GM23338 (cell line): ENCODE results near the gene ZNF446. TPM values are rescaled to one million over a fixed set of nuclear protein-coding genes. Genes with fewer than 3 reads are reported as not detected.

Experiments
- ATAC-seq: fragments of 200-7000 bp; cut with Tn5 transposase; 3 replicates; pipeline ENCODE4 v1.9.1; 2020
- DNase-seq: peaks from one replicate; pipeline ENCODE4 v3.0.0-alpha.2; 2015; ENCODE audit warnings: low spot score
- H2AFZ ChIP-seq: fragments of 200-600 bp; sonication (generic); 2 replicates; pipeline ENCODE4 v1.8.0; 2016; ENCODE audit warnings: antibody characterized with exemption, mild to moderate bottlenecking, moderate library complexity
- H3F3A ChIP-seq: fragments of 200-600 bp; sonication (generic); replicated peaks from 2 replicates; pipeline ENCODE4 v1.8.0; 2017; ENCODE audit warnings: antibody characterized with exemption, mixed run types, low read depth
- H3K27ac ChIP-seq: fragments of 200-600 bp; sonication (generic); 2 replicates; pipeline ENCODE4 v1.6.1; 2016; ENCODE audit warnings: low read depth
- H3K27me3 ChIP-seq: fragments of 200-600 bp; sonication (generic); 2 replicates; pipeline ENCODE4 v1.8.0; 2016; ENCODE audit warnings: mild to moderate bottlenecking, mixed run types, moderate library complexity; ENCODE audit not compliant: insufficient read depth
- H3K36me3 ChIP-seq: fragments of 200-600 bp; sonication (generic); 2 replicates; pipeline ENCODE4 v1.8.0; 2016; ENCODE audit warnings: mild to moderate bottlenecking; ENCODE audit not compliant: insufficient read depth
- H3K4me1 ChIP-seq: fragments of 200-600 bp; sonication (generic); 2 replicates; pipeline ENCODE4 v1.8.0; 2016; ENCODE audit warnings: mild to moderate bottlenecking, moderate library complexity; ENCODE audit not compliant: insufficient read depth
- H3K4me2 ChIP-seq: fragments of 200-600 bp; sonication (generic); 2 replicates; pipeline ENCODE4 v1.7.1; 2017; ENCODE audit warnings: mixed run types
- H3K4me3 ChIP-seq: fragments of 200-600 bp; sonication (generic); 2 replicates; pipeline ENCODE4 v1.6.1; 2016; ENCODE audit warnings: mixed run types
- H3K79me2 ChIP-seq: fragments of 200-600 bp; sonication (generic); replicated peaks from 2 replicates; pipeline ENCODE4 v1.8.0; 2017; ENCODE audit warnings: mild to moderate bottlenecking; ENCODE audit not compliant: insufficient read depth
- H3K9me2 ChIP-seq: fragments of 200-600 bp; sonication (generic); 2 replicates; pipeline ENCODE4 v1.8.0; 2017; ENCODE audit not compliant: insufficient read depth
- H4K20me1 ChIP-seq: fragments of 200-600 bp; sonication (generic); replicated peaks from 2 replicates; pipeline ENCODE4 v1.8.0; 2017; ENCODE audit warnings: mild to moderate bottlenecking; ENCODE audit not compliant: insufficient read depth
- H3K27ac Mint-ChIP-seq: 2 replicates; pipeline ENCODE4 v1.8.0; 2020; ENCODE audit warnings: inconsistent platforms, mild to moderate bottlenecking, moderate library complexity, mixed read lengths
- H3K27me3 Mint-ChIP-seq: 3 replicates; pipeline ENCODE4 v1.8.0; 2022; ENCODE audit warnings: low read depth, mild to moderate bottlenecking, moderate library complexity, mixed read lengths, inconsistent platforms; ENCODE audit not compliant: insufficient read depth, poor library complexity
- H3K36me3 Mint-ChIP-seq: 3 replicates; pipeline ENCODE4 v1.8.0; 2021; ENCODE audit warnings: low read depth, mild to moderate bottlenecking, inconsistent platforms, moderate library complexity, mixed read lengths
- H3K4me1 Mint-ChIP-seq: 3 replicates; pipeline ENCODE4 v1.8.0; 2020; ENCODE audit warnings: mild to moderate bottlenecking, inconsistent platforms, mixed read lengths
- H3K4me3 Mint-ChIP-seq: 3 replicates; pipeline ENCODE4 v1.8.0; 2021; ENCODE audit warnings: moderate library complexity, mild to moderate bottlenecking, inconsistent platforms, mixed read lengths
- H3K9me3 Mint-ChIP-seq: 3 replicates; pipeline ENCODE4 v1.8.0; 2020; ENCODE audit warnings: moderate library complexity, mild to moderate bottlenecking, inconsistent platforms, mixed read lengths
- STAT1 ChIP-seq: IDR thresholded peaks from one replicate; pipeline ENCODE4 v1.6.1; 2016; ENCODE audit warnings: antibody characterized with exemption; ENCODE audit not compliant: unreplicated experiment
- ZNF114 ChIP-seq: fragments of 250-450 bp; sonication (Bioruptor Pico); IDR thresholded peaks from 2 replicates; pipeline ENCODE4 v1.5.0; 2020; ENCODE audit warnings: mild to moderate bottlenecking, moderate library complexity
- ZNF331 ChIP-seq: fragments of 250-450 bp; sonication (Bioruptor Pico); IDR thresholded peaks from 2 replicates; pipeline ENCODE4 v1.5.0; 2020; ENCODE audit warnings: low read depth, mild to moderate bottlenecking, moderate library complexity
- polyA plus RNA-seq: library from polyadenylated mRNA; unstranded; fragments of >200 nt; fragmentation: Nextera tagmentation; extraction: Ambion mirVana; gene quantifications from 2 replicates; pipeline ENCODE4 v1.2.1, GENCODE V29; 2016
- total RNA-seq: library from RNA; depleted of rRNA; stranded (reverse); fragments of >200 nt; shearing (Covaris generic); gene quantifications from 2 replicates; pipeline ENCODE4 v1.2.3, GENCODE V29; 2014
- TF ChIP-seq, protein P1 (sequence below): fragments of 250-450 bp; sonication (Bioruptor Pico); IDR thresholded peaks from 2 replicates; pipeline ENCODE4 v1.5.0; 2020; ENCODE audit warnings: mild to moderate bottlenecking, moderate library complexity

ZNF446 gene
- total and polyA plus RNA-seq, 2 experiments from 2014 or later: 2.1 to 5.6 TPM

DNA sequence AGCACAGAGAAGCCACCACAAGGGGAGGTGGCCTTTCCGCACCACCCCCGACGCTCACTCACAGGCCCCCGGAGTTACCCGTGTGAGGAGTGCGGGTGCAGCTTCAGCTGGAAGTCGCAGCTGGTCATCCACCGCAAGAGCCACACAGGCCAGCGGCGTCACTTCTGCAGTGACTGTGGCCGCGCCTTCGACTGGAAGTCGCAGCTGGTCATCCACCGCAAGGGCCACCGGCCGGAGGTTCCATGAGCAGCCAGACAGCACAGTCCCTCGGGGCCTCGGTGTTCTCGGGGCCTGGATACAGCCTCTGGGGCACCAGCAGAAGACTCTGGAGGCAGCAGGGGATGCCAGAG lies 4.3 kb downstream of the ZNF446 start:
- H3K4me2 ChIP-seq: no peak overlapping the region
- H3K27me3 Mint-ChIP-seq: peaks cover 15% of the 10 kb centered on the region
- peaks cover 2% of the 10 kb centered on the region; the same call in 1 of the 3 replicates for H3K36me3 Mint-ChIP-seq
- H3K4me1 ChIP-seq: no peaks in the 10 kb centered on the region
- H3K4me3 ChIP-seq: no peak overlapping the region
- no peak overlapping the region for H3K27ac Mint-ChIP-seq
- H2AFZ ChIP-seq: no peak overlapping the region
- no peaks in the 10 kb centered on the region; the same call in 2 of the 3 replicates for H3K9me3 Mint-ChIP-seq
- H3K27me3 ChIP-seq: no peaks in the 10 kb centered on the region
- DNase-seq: no peak
- H3K27ac ChIP-seq: no peak overlapping the region
- no peak for TF ChIP-seq ZNF114 (CRISPR knock-in tag)
- no peak for ATAC-seq
- H3K79me2 ChIP-seq: no peaks in the 10 kb centered on the region
- H4K20me1 ChIP-seq: peaks cover 4% of the 10 kb centered on the region; the same call in 1 of the 2 replicates
- H3K9me2 ChIP-seq: no peaks in the 10 kb centered on the region
- H3K36me3 ChIP-seq: no peaks in the 10 kb centered on the region
- H3K4me3 Mint-ChIP-seq: no peak overlapping the region
- H3K4me1 Mint-ChIP-seq: peaks cover 5% of the 10 kb centered on the region
- H3F3A ChIP-seq: peaks cover 4% of the 10 kb centered on the region

DNA sequence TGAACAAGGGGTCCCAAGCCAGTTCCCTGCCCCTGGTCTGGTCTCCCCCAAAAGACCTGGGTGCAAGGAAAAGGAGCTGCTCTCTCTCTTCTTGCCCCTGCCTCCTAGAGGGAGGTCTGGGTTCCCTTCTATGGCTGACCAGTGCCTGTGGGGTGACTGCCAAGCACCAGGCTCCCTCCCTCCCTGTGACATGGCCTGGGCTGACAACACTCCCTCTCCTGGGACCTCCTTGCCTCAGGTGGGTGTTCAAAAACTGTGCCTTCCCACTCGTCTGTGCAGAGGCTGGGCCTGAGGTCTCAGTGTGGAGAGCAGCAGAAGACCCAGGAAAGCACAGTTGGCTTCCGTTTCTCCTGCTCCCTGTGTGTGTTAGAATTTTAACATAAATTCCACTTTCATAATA lies 4.7 kb downstream of the ZNF446 start:
- Mint-ChIP-seq H3K4me1 (peaks cover 5% of the 10 kb centered on the region), H3K9me3 (no peaks in the 10 kb centered on the region; the same call in 2 of the 3 replicates), H3K36me3 (peaks cover 2% of the 10 kb centered on the region; the same call in 1 of the 3 replicates), H3K27ac (no peak overlapping the region), H3K4me3 (no peak overlapping the region), H3K27me3 (peaks cover 14% of the 10 kb centered on the region)
- Histone ChIP-seq H3K4me1 (no peaks in the 10 kb centered on the region), H4K20me1 (peaks cover 4% of the 10 kb centered on the region; the same call in 1 of the 2 replicates), H3K27me3 (no peaks in the 10 kb centered on the region), H3F3A (peaks cover 3% of the 10 kb centered on the region; the same call in 1 of the 2 replicates), H3K79me2 (no peaks in the 10 kb centered on the region), H3K9me2 (no peaks in the 10 kb centered on the region), H3K36me3 (no peaks in the 10 kb centered on the region), H3K27ac (no peak overlapping the region), H2AFZ (no peak overlapping the region), H3K4me3 (no peak overlapping the region), H3K4me2 (no peak overlapping the region)
- DNase-seq (no peak), ATAC-seq (no peak)
- no peak for TF ChIP-seq ZNF114 (CRISPR knock-in tag)
- TF ChIP-seq, protein P1, sequence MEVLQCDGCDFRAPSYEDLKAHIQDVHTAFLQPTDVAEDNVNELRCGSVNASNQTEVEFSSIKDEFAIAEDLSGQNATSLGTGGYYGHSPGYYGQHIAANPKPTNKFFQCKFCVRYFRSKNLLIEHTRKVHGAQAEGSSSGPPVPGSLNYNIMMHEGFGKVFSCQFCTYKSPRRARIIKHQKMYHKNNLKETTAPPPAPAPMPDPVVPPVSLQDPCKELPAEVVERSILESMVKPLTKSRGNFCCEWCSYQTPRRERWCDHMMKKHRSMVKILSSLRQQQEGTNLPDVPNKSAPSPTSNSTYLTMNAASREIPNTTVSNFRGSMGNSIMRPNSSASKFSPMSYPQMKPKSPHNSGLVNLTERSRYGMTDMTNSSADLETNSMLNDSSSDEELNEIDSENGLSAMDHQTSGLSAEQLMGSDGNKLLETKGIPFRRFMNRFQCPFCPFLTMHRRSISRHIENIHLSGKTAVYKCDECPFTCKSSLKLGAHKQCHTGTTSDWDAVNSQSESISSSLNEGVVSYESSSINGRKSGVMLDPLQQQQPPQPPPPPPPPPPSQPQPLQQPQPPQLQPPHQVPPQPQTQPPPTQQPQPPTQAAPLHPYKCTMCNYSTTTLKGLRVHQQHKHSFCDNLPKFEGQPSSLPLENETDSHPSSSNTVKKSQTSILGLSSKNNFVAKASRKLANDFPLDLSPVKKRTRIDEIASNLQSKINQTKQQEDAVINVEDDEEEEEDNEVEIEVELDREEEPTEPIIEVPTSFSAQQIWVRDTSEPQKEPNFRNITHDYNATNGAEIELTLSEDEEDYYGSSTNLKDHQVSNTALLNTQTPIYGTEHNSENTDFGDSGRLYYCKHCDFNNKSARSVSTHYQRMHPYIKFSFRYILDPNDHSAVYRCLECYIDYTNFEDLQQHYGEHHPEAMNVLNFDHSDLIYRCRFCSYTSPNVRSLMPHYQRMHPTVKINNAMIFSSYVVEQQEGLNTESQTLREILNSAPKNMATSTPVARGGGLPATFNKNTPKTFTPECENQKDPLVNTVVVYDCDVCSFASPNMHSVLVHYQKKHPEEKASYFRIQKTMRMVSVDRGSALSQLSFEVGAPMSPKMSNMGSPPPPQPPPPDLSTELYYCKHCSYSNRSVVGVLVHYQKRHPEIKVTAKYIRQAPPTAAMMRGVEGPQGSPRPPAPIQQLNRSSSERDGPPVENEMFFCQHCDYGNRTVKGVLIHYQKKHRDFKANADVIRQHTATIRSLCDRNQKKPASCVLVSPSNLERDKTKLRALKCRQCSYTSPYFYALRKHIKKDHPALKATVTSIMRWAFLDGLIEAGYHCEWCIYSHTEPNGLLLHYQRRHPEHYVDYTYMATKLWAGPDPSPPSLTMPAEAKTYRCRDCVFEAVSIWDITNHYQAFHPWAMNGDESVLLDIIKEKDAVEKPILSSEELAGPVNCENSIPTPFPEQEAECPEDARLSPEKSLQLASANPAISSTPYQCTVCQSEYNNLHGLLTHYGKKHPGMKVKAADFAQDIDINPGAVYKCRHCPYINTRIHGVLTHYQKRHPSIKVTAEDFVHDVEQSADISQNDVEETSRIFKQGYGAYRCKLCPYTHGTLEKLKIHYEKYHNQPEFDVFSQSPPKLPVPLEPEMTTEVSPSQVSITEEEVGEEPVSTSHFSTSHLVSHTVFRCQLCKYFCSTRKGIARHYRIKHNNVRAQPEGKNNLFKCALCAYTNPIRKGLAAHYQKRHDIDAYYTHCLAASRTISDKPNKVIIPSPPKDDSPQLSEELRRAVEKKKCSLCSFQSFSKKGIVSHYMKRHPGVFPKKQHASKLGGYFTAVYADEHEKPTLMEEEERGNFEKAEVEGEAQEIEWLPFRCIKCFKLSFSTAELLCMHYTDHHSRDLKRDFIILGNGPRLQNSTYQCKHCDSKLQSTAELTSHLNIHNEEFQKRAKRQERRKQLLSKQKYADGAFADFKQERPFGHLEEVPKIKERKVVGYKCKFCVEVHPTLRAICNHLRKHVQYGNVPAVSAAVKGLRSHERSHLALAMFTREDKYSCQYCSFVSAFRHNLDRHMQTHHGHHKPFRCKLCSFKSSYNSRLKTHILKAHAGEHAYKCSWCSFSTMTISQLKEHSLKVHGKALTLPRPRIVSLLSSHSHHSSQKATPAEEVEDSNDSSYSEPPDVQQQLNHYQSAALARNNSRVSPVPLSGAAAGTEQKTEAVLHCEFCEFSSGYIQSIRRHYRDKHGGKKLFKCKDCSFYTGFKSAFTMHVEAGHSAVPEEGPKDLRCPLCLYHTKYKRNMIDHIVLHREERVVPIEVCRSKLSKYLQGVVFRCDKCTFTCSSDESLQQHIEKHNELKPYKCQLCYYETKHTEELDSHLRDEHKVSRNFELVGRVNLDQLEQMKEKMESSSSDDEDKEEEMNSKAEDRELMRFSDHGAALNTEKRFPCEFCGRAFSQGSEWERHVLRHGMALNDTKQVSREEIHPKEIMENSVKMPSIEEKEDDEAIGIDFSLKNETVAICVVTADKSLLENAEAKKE (CRISPR knock-in tag): no peak
- no peak for TF ChIP-seq ZNF331 (CRISPR knock-in tag)
- no peak for TF ChIP-seq STAT1
